Keratinocyte (primary cell): ENCODE results near the gene ADGRD1. TPM values are rescaled to one million over a fixed set of nuclear protein-coding genes. Genes with fewer than 3 reads are reported as not detected.

Experiments used
- DNase-seq: peaks from one replicate; pipeline ENCODE4 v3.0.0-alpha.2; 2011; ENCODE audit warnings: low read depth, missing footprints, low spot score
- FAIRE-seq: peaks from 2 replicates; lab custom pipeline; 2011; peaks lifted over from hg19 to GRCh38; lab: Jason Lieb, UNC
- H2AFZ ChIP-seq: 2 replicates; pipeline ENCODE4 v1.6.0; 2012; ENCODE audit warnings: low read length, control low read depth, inconsistent platforms; ENCODE audit not compliant: control insufficient read depth
- H3K27ac ChIP-seq: 2 replicates; pipeline ENCODE4 v1.5.1; 2011; ENCODE audit warnings: low read length; ENCODE audit not compliant: control insufficient read depth, insufficient read depth
- H3K27me3 ChIP-seq: 3 replicates; pipeline ENCODE4 v1.6.0; 2011; ENCODE audit warnings: low read length; ENCODE audit not compliant: control insufficient read depth, insufficient read depth; ENCODE audit errors: extremely low read depth
- H3K36me3 ChIP-seq, 2 experiments: 2 replicates in 1 of 2; 3 replicates in 1 of 2; pipeline ENCODE4 v1.5.1; 2011; ENCODE audit warnings: low read length in 2 of 2, mild to moderate bottlenecking in 1 of 2; ENCODE audit not compliant: control insufficient read depth in 2 of 2, insufficient read depth in 2 of 2; ENCODE audit errors: extremely low read depth in 1 of 2
- H3K4me1 ChIP-seq: 3 replicates; pipeline ENCODE4 v1.5.1; 2011; ENCODE audit warnings: low read length; ENCODE audit not compliant: control insufficient read depth, insufficient read depth; ENCODE audit errors: extremely low read depth
- H3K4me2 ChIP-seq: 3 replicates; pipeline ENCODE4 v1.6.0; 2011; ENCODE audit warnings: low read depth, low read length; ENCODE audit not compliant: control insufficient read depth, insufficient read depth; ENCODE audit errors: extremely low read depth
- H3K4me3 ChIP-seq, 3 experiments: fragments of 200-600 bp in 1 of 3; sonication (generic) in 1 of 3; 2 replicates in 2 of 3; 3 replicates in 1 of 3; pipeline ENCODE4 v1.5.1; 2011 to 2016; ENCODE audit warnings: low read length in 3 of 3, mild to moderate bottlenecking in 3 of 3, control low read depth in 2 of 3, inconsistent platforms in 1 of 3, low read depth in 1 of 3, mixed read lengths in 1 of 3, mixed run types in 1 of 3, moderate library complexity in 1 of 3; ENCODE audit not compliant: control insufficient read depth in 2 of 3, insufficient read depth in 2 of 3; ENCODE audit errors: extremely low read depth in 1 of 3
- H3K79me2 ChIP-seq: 2 replicates; pipeline ENCODE4 v1.6.0; 2012; ENCODE audit warnings: low read length; ENCODE audit not compliant: control insufficient read depth, insufficient read depth
- H3K9ac ChIP-seq: 3 replicates; pipeline ENCODE4 v1.6.0; 2011; ENCODE audit warnings: low read length; ENCODE audit not compliant: control insufficient read depth, insufficient read depth; ENCODE audit errors: extremely low read depth
- H3K9me1 ChIP-seq: 3 replicates; pipeline ENCODE4 v1.6.0; 2011; ENCODE audit warnings: low read length; ENCODE audit not compliant: control insufficient read depth, insufficient read depth; ENCODE audit errors: extremely low read depth
- H3K9me3 ChIP-seq: 2 replicates; pipeline ENCODE4 v1.5.1; 2012; ENCODE audit warnings: low read depth, low read length; ENCODE audit not compliant: control insufficient read depth
- H4K20me1 ChIP-seq: 3 replicates; pipeline ENCODE4 v1.6.0; 2011; ENCODE audit warnings: low read length; ENCODE audit not compliant: control insufficient read depth, insufficient read depth; ENCODE audit errors: extremely low read depth
- CTCF ChIP-seq, 3 experiments: IDR thresholded peaks in 1 of 3; conservative IDR thresholded peaks in 1 of 3; optimal IDR thresholded peaks in 1 of 3; 2 replicates in 2 of 3; 3 replicates in 1 of 3; pipeline versions ENCODE3 to v1.5.1; 2011; ENCODE audit warnings: low read length in 3 of 3, mild to moderate bottlenecking in 3 of 3, moderate library complexity in 2 of 3, control low read depth in 1 of 3, inconsistent platforms in 1 of 3; ENCODE audit not compliant: insufficient read depth in 2 of 3; ENCODE audit errors: extremely low read depth in 1 of 3
- EZH2 ChIP-seq: IDR thresholded peaks from one replicate; pipeline ENCODE4 v1.6.1; 2012; ENCODE audit warnings: inconsistent platforms, mild to moderate bottlenecking, low read length, moderate library complexity
- dilution Hi-C: fragments of 300-500 bp; cut with MboI; formaldehyde crosslinking; loops from one replicate; pipeline ENCODE4 v1.7.0; 2020; ENCODE audit warnings: low sequenced_read_pairs; ENCODE audit not compliant: extremely low pct_ligation_motif_present
- polyA plus RNA-seq, 5 experiments: library from polyadenylated mRNA; depleted of rRNA in 3 of 5; stranded (reverse) in 3 of 5; stranded (forward) in 1 of 5; unstranded in 1 of 5; fragments of >200 nt; gene quantifications; 1 replicate in 1 of 5; 2 replicates in 3 of 5; 3 replicates in 1 of 5; pipeline versions ENCODE4 v1.2.1 to v1.2.3, GENCODE V29; 2011 to 2012; ENCODE audit warnings: missing spikeins in 2 of 5, low read depth in 1 of 5, low replicate concordance in 1 of 5

Gene ADGRD1
- polyA plus RNA-seq, 1 donor (not counting 4 experiments of a cell fraction or from before 2014, with no cell fraction given): not detected

- Histone ChIP-seq H3K4me3 (no peak overlapping the region), H3K79me2 (no peaks in the 10 kb centered on the region), H3K9ac (no peak overlapping the region), H3K27me3 (no peaks in the 10 kb centered on the region), H4K20me1 (no peaks in the 10 kb centered on the region), H2AFZ (no peak overlapping the region), H3K9me1 (no peaks in the 10 kb centered on the region), H3K9me3 (no peaks in the 10 kb centered on the region), H3K4me2 (no peak overlapping the region), H3K36me3 (no peaks in the 10 kb centered on the region), H3K27ac (no peak overlapping the region), H3K4me1 (no peaks in the 10 kb centered on the region)
- no peak for TF ChIP-seq CTCF (optimal IDR thresholded peaks at IDR 0.05 in 1 of 3, IDR thresholded peaks at IDR 0.05 in 1 of 3, conservative IDR thresholded peaks at IDR 0.05 in 1 of 3; ENCODE audit: extremely low read depth in 1 of 3, insufficient read depth in 2 of 3, low read length in 3 of 3)
- DNase-seq (no peak), FAIRE-seq (no peak)
- dilution Hi-C loops: no loop called here
Measured at GRCh38 chr12:131147293-131147692, 193.6 kb downstream of the ADGRD1 start.

- no peak overlapping the region for H3K27ac ChIP-seq
- no peak for TF ChIP-seq EZH2
- no peak for TF ChIP-seq CTCF (optimal IDR thresholded peaks at IDR 0.05 in 1 of 3, IDR thresholded peaks at IDR 0.05 in 1 of 3, conservative IDR thresholded peaks at IDR 0.05 in 1 of 3; ENCODE audit: extremely low read depth in 1 of 3, insufficient read depth in 2 of 3, low read length in 3 of 3)
- FAIRE-seq: no peak
Measured at GRCh38 chr12:131147894-131148293, 194.2 kb downstream of the ADGRD1 start.

More at GRCh38 chr12:131147894-131148293, 194.2 kb downstream of the ADGRD1 start:
- Histone ChIP-seq H3K4me3 (no peak overlapping the region), H3K9me1 (no peaks in the 10 kb centered on the region), H4K20me1 (no peaks in the 10 kb centered on the region), H3K36me3 (no peaks in the 10 kb centered on the region), H3K4me1 (no peaks in the 10 kb centered on the region), H3K4me2 (no peak overlapping the region), H3K9ac (no peak overlapping the region), H2AFZ (no peak overlapping the region), H3K27me3 (no peaks in the 10 kb centered on the region), H3K79me2 (no peaks in the 10 kb centered on the region), H3K9me3 (no peaks in the 10 kb centered on the region)
- DNase-seq: no peak
- dilution Hi-C loops: no loop called here
